Activated CD4-positive, alpha-beta T cell treated with anti-CD3 and anti-CD28 coated beads, Interleukin-2, amount 50 U/mL, for 4 hours (primary cell): ENCODE data around the gene CELA3B.
"Not testable (repeated sequence)": the region's sequence is repeated elsewhere in the genome, so short reads cannot be mapped to it uniquely, and the experiment has no call there.

ENCODE experiments used
- DNase-seq, 2 experiments: peaks; one replicate each; pipeline ENCODE4 v3.0.0-alpha.2; 2020

CELA3B gene

GRCh38 chr1:21980515-21981220 lies 3.8 kb downstream of the CELA3B start:
- DNase-seq, result not testable (repeated sequence)

DNA sequence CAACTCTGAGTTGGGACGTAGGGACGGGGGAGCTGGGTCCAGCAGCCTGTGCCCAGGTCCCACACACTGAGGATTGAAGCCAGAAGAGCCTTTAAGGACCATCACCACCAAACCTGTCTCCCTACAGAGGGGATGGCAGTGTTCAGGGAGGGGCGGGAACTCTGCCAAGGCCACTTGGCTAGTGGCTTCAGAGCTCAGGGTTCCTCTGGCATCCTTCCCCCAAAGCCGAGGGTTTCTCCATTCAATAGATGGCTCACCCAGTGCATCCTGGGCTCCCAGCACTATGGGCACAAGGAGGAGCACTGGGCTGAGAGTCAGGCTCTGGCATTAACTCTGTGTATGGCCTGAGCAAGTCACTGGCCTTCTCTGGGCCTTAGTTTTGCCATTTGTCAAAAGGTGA lies 4.4 kb downstream of the CELA3B start:
- not testable (repeated sequence) for DNase-seq

DNA sequence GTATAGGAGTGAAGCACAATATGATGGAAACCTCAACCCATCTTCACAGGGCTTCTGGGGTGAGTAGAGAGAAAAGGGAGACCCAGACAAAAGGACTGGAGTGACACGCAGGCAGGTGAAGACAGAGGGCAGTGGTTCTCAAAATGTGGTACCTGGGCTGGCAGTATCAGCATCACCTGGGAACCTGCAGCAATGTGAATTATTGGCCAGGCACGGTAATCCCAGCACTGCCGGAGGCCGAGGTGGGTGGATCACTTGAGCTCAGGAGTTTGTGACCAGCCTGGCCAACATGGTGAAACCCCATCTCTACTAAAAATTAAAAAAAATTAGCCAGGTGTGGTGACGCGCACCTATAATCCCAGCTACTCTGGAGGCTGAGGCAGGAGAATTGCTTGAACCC lies 5.3 kb downstream of the CELA3B start:
- not testable (repeated sequence) for DNase-seq

- not testable (repeated sequence) for DNase-seq
Observed at GRCh38 chr1:21983539-21983938, 6.7 kb downstream of the CELA3B start.

GRCh38 chr1:21985893-21986292 lies 9.1 kb downstream of the CELA3B start:
- DNase-seq, result not testable (repeated sequence)

DNA sequence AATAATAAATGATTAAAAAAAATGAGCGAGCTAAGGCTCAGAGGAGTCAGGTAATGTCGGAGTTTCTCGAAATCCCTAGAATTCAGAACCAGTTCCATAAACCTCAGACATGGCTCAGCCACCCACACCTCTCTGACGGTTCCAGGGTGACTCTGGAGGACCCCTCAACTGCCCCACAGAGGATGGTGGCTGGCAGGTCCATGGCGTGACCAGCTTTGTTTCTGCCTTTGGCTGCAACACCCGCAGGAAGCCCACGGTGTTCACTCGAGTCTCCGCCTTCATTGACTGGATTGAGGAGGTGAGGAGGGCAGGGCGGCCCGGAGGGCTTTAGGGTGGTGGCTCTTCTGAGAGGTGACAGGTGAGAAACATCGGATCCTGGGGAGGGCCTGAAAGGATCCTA lies 9.6 kb downstream of the CELA3B start:
- not testable (repeated sequence) for DNase-seq

GRCh38 chr1:21989672-21990393 lies 13.0 kb downstream of the CELA3B start:
- DNase-seq, result not testable (repeated sequence)

GRCh38 chr1:21992186-21992585 lies 15.4 kb downstream of the CELA3B start:
- DNase-seq, result not testable (repeated sequence)

- not testable (repeated sequence) for DNase-seq
Observed at GRCh38 chr1:21994716-21995115, 17.9 kb downstream of the CELA3B start.

- not testable (repeated sequence) for DNase-seq
Observed at GRCh38 chr1:21996663-21996970, 19.8 kb downstream of the CELA3B start.

GRCh38 chr1:21997891-21998623 lies 21.2 kb downstream of the CELA3B start:
- not testable (repeated sequence) for DNase-seq

DNA sequence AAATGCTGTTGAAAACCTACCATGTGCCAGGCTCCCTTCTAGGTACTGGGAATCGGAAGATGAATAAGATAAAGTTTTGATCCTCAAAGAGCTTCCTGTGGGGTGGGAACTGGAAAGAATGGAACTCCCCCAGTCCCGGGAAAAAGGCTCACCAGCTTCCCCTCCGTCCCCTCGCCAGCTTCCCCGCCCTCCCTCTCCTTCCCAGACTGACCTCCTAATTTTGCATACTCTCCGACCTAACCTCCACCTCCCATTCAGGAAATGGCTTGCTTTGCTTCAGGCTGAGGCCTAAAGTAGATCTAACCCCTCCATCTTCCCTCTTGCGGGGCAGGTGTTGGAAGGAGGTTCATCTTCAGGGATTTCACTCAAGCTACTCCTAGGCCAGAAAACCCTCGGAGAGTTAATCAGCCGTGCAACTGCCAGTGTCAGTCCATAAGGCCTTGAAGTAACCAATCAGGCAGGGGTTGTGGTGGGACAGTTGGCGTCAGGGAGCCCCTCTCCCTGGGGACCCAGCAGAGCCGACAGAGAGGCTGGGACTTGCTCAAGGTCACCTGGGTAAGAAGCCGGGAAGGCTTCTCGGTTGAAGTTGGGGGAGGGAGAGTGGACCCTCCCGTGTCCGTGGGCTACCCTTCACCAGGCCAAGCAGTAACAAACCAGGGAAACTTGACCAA lies 21.9 kb downstream of the CELA3B start:
- DNase-seq, result not testable (repeated sequence)

DNA sequence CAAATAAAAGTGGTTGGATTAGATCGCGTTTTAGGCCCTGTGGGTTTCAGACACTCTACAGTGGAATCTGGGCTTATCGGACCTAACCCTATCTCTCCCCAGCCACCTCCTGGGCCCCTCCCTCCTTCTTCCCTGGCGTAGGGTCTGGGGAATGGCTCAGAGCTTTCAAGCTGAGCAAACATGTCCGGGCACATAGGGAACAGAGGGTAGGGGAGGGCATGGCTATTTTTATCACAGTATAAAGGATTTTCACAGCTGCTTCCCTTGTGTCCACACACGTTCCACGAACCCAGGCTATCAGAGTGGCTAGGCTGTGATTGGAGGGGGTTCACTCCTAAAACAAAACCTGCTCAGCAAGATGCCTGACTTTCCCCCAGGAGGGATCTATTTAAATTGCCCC lies 22.8 kb downstream of the CELA3B start:
- not testable (repeated sequence) for DNase-seq

DNA sequence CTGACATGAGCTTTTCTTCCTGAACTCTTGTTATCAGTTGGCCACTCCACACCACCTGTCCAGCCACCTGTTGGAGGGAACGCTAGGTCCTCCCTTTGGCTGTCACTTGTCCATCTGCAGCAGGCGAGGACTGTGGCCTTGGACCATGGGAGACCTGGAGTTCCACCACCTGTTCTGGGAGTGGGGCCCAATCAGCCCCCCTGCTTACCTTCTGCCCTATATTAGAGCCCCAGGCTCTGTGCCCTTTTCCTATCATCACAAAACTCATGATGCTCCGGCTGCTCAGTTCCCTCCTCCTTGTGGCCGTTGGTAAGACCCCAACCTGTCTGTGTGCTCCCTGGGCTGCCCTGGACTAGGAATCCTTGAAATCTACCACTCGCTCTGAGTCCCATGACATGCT lies 24.6 kb downstream of the CELA3B start, which contains the start of gene CELA3A:
TSS of gene CELA3A (plus strand) at position 249 of the 400 bp plus-strand sequence. CDS start at position 267, 18 bp downstream.
- no peak for DNase-seq

DNA sequence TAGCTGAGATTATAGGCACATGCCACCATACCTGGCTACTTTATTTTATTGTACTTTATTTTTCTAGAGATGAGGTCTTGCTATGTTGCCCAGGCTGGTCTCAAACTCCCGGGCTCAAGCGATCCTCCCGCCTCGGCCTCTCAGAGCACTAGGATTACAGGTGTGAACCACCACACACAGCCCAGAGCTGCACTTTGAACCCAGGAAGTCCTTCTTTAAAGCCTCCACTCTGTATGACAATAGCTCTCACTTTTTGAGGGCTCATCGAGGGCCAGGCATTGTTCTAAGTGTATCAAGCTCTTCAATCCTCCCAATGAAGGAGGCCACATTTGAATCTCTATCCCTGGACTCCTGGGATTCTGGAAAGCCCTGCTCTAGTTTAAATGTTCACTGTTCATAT lies 25.6 kb downstream of the CELA3B start:
- not testable (repeated sequence) for DNase-seq

DNA sequence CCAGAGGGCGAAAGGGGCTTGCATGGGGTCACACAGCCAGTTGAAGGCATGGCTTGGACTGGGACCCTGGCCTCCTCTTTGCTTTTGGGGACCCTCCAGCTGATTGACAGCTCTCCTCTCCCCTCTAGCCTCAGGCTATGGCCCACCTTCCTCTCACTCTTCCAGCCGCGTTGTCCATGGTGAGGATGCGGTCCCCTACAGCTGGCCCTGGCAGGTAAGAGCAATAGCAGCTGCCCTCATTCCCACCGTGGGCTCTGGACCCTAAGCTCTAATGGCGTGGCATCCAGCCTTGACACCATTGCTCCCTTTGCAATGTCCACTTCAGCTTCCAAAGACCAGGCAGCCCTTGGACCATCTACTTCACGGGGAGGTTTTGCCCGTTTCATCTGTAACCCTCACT lies 26.1 kb downstream of the CELA3B start:
- DNase-seq, result not testable (repeated sequence)

DNA sequence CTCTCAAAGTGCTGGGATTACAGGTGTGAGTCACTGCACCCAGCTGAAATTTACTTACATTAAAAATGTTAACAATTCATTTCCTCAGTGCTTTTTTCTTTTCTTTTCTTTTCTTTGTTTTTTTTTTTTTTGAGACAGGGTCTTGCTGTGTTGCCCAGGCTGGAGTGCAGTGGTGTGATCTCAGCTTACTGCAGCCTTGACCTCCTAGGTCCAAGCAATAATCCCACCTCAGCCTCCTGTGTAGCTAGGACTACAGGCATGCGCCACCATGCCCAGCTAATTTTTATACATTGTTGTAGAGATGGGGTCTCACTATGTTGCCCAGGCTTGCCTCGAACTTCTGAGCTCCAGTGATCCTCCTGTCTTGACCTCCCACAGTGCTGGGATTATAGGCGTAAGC lies 27.1 kb downstream of the CELA3B start:
- not testable (repeated sequence) for DNase-seq

GRCh38 chr1:22005261-22006149 lies 28.7 kb downstream of the CELA3B start:
- peak; percentile 11 to 14 for DNase-seq

DNA sequence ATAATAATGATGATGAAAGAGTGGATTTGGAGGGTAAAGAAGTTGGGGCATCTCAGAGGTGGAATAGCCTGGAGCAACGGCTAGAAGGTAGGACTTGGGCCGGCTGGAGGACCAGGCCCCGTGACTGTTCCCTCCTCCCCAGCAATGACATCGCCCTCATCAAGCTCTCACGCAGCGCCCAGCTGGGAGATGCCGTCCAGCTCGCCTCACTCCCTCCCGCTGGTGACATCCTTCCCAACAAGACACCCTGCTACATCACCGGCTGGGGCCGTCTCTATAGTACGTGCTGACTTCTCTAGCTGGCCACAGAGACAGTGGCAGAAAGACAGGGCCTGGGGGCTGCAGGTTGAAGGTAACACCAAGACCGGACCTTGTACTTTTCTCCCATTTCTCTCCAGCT lies 29.9 kb downstream of the CELA3B start:
- not testable (repeated sequence) for DNase-seq

DNA sequence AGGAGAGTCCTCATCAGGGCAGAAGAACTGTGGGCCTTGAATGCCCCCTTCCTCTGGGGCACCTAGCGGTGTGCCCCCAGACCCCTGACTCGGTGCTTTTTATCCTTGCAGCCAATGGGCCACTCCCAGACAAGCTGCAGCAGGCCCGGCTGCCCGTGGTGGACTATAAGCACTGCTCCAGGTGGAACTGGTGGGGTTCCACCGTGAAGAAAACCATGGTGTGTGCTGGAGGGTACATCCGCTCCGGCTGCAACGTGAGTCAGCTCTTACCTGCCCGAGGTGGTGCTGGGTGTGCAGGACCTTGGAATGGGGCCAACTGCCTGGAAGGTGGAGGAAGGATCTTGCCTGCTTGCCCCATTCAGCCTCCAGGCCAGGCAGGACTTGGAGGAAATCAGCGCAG lies 30.4 kb downstream of the CELA3B start:
- DNase-seq, result not testable (repeated sequence)

DNA sequence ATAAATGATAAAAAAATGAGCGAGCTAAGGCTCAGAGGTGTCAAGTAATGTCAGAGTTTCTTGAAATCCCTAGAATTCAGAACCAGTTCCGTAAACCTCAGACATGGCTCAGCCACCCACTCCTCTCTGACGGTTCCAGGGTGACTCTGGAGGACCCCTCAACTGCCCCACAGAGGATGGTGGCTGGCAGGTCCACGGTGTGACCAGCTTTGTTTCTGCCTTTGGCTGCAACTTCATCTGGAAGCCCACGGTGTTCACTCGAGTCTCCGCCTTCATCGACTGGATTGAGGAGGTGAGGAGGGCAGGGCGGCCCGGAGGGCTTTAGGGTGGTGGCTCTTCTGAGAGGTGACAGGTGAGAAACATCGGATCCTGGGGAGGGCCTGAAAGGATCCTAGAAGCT lies 32.7 kb downstream of the CELA3B start:
- not testable (repeated sequence) for DNase-seq

DNA sequence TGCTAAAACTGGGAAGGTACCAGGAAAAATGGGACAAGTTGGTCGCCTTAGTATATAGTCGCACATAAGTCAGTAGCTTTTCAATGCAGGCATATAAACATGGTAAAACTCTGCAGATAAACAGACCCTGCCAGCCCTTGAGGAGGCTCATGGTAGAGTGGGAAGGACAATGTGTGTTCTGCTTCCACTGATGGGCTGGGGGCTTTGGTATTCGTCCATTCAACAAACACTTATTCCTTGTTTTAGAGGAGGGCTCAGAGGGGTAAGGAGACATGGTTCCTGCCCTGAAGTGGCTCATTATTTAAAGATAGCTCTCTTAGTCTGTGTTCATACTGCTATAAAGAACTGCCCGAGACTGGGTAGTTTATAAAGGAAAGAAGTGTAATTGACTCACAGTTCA lies 35.9 kb downstream of the CELA3B start:
- not testable (repeated sequence) for DNase-seq
